ENCODE data around the gene IL36A. TPM values are rescaled to one million over a fixed set of nuclear protein-coding genes. Genes with fewer than 3 reads are reported as not detected.
A peak's percentile ranks its signal among the peaks of the same experiment; 100 is the strongest.

Gene IL36A, protein sequence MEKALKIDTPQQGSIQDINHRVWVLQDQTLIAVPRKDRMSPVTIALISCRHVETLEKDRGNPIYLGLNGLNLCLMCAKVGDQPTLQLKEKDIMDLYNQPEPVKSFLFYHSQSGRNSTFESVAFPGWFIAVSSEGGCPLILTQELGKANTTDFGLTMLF
- not detected in 3 replicates for total RNA-seq

DNA sequence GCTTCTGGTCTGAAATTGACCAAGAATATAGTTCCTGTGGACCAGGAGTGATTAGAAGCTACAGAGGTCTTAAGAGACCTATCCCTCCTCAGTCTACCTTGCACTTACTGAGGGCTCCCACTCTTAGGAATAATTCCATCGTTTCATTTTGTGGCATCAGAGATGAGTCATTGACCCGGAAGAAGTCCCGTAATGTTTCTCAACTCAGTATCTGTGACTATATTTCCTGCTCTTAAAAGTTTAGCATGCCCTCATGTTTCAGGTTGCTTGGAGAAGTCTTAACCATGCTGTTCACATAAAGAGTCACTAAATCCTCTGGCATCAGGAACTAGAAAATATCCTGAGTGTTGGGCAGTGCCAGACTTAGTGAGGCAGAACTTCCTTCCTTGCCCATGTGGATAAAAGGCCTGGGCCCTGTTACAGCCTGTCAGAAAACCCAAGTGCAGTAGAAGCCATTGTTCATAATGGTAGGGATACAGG is at the start of gene IL36A:
Gene IL36A, plus strand, starts transcription at position 430 of the 480 bp plus-strand sequence. CDS start 413 bp downstream, outside the sequence.
- Mint-ChIP-seq H3K27me3 (ENCODE audit: low read depth) (peaks cover 21% of the 10 kb centered on the region), H3K4me1 (no peaks in the 10 kb centered on the region), H3K4me3 (no peak within 1 kb of the TSS), H3K36me3 (no peaks in the 10 kb centered on the region), H3K9me3 (peaks cover 19% of the 10 kb centered on the region), H3K27ac (no peak within 1 kb of the TSS)
- TF ChIP-seq, protein P1, sequence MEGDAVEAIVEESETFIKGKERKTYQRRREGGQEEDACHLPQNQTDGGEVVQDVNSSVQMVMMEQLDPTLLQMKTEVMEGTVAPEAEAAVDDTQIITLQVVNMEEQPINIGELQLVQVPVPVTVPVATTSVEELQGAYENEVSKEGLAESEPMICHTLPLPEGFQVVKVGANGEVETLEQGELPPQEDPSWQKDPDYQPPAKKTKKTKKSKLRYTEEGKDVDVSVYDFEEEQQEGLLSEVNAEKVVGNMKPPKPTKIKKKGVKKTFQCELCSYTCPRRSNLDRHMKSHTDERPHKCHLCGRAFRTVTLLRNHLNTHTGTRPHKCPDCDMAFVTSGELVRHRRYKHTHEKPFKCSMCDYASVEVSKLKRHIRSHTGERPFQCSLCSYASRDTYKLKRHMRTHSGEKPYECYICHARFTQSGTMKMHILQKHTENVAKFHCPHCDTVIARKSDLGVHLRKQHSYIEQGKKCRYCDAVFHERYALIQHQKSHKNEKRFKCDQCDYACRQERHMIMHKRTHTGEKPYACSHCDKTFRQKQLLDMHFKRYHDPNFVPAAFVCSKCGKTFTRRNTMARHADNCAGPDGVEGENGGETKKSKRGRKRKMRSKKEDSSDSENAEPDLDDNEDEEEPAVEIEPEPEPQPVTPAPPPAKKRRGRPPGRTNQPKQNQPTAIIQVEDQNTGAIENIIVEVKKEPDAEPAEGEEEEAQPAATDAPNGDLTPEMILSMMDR (IDR thresholded peaks at IDR 0.05; ENCODE audit: unreplicated experiment): no peak
- DNase-seq (ENCODE audit: low spot score in 2 of 2, unreplicated experiment in 2 of 2): no peak

DNA sequence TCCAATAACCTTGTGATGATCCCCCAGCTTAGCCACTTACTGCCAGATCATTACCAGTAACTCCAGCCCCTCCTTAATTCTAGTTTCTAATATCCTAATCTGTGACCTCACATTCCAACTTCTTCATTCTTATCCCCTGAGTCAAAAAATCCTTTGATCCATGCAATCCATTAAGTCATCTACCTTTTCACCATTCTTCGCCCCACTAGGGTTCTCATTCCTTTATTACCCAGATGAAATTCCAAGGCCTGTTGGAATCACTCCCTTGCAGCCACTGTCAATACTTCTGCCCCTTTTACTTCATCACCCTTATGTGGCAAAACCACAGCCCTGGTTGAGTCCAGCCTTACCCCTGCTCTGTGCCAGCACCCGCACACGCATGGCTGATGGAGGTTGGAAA is 47.7 kb upstream of the IL36A start:
- no peak for DNase-seq (ENCODE audit: low spot score in 2 of 2, unreplicated experiment in 2 of 2)
- TF ChIP-seq, protein P1 (IDR thresholded peaks at IDR 0.05; ENCODE audit: unreplicated experiment): no peak
- no peak overlapping the region for H3K4me3 Mint-ChIP-seq
- no peaks in the 10 kb centered on the region for H3K9me3 Mint-ChIP-seq
- no peaks in the 10 kb centered on the region for H3K36me3 Mint-ChIP-seq
- no peak overlapping the region for H3K27ac Mint-ChIP-seq
- H3K4me1 Mint-ChIP-seq: no peaks in the 10 kb centered on the region
- peaks cover 6% of the 10 kb centered on the region for H3K27me3 Mint-ChIP-seq (ENCODE audit: low read depth)

DNA sequence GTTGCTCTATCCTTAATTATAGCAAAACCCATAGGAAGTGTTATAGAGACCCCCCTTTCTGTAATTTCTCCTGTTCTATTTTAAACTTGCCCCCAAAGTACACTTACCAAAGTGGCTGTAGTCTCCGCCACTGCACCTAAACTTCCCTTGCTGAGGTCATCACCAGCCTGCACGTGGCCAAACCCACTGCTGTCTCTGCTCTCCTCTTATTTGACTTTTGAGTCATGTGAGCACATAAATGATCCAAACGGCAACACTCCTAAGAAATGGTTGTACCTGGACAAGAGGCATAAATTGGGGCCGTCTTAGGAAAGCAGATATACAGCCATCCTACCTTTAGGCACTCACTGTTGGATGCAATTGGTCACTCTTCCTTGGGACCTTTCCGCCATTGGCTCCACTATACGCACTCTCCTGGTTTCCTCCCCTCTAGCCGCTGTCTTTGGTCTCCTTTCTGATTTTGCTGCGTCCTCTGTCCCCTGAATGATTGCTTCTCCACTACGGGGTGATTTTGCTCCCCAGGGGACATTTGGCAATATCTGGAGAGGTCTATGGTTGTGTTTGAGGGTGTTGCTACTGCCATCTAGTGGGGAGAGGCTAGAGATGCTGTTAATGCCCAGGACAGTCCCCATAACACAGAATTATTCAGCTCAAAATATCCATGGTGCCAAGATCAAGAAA is 46.7 kb upstream of the IL36A start:
- TF ChIP-seq, protein P1 (IDR thresholded peaks at IDR 0.05; ENCODE audit: unreplicated experiment): peak; percentile 53
- peaks cover 15% of the 10 kb centered on the region for H3K27me3 Mint-ChIP-seq (ENCODE audit: low read depth)
- H3K27ac Mint-ChIP-seq: no peak overlapping the region
- H3K36me3 Mint-ChIP-seq: no peaks in the 10 kb centered on the region
- H3K4me1 Mint-ChIP-seq: no peaks in the 10 kb centered on the region
- no peak for DNase-seq (ENCODE audit: low spot score in 2 of 2, unreplicated experiment in 2 of 2)
- no peak overlapping the region for H3K4me3 Mint-ChIP-seq
- no peaks in the 10 kb centered on the region for H3K9me3 Mint-ChIP-seq

DNA sequence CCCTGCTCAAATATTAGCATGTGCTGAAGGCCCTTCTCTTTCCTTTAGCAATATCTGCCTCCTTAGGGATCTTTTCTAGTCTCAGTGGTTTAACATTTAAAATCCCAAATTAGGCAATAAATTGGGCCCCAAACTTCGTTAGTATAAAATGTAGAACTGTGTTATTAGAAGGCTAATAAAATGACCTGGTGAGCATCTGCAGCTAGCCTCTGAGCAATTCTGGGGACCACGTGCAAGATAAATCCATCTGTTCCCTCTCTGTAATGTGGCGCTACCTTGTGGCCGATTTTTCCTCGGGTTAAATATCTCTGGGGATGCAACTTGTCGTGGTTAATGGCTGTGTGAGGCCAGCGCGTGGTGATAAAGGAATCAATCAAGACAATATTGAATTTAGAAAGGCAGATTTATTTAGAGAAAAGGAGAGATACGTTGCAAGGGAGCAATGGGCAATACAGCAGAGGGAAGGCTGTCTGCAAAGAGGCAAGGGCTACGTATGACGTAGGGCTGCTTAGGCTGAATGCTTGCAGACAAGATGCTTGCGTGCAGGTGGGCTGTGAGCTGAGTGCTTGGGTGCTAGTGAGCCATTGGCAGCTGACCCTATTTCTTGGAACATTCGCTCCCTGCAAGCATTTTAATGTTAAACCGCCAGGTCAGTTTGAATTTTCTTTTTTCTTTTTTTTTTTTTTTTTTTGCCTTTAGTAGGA is 46.0 kb upstream of the IL36A start:
- Mint-ChIP-seq H3K27me3 (ENCODE audit: low read depth) (peaks cover 20% of the 10 kb centered on the region), H3K36me3 (no peaks in the 10 kb centered on the region), H3K27ac (no peak overlapping the region), H3K9me3 (no peaks in the 10 kb centered on the region), H3K4me3 (no peak overlapping the region), H3K4me1 (no peaks in the 10 kb centered on the region)
- TF ChIP-seq, protein P1 (IDR thresholded peaks at IDR 0.05; ENCODE audit: unreplicated experiment): no peak
- DNase-seq (ENCODE audit: low spot score in 2 of 2, unreplicated experiment in 2 of 2): no peak

DNA sequence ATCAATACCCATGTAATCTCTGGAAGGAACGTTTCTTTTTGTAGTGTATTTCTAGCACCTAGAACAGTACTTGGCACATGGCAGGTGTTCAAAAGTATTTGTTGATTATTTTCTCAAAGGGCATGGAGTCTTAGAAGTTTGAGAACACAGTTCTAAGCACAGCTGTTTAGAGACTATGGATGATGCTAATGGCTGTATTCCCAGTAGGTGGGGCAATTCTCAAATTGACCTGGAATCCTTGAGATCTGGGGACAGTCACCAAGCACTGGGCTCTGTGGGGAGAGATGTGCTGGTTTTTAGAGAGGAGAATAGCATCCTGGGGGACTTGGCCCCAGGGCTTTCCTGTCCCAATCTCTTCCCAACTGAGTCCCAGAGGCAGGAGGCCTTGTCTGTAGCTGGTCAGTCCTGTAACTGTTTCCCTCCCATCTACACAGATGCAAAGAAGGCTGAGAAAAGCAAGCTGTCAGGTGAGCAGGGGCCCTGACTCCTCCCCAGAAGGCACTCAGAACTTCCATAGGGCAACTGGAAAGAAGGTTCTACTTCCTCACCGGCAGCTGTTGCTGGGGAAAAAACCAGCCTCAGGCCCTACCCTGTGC is 44.9 kb upstream of the IL36A start:
- Mint-ChIP-seq H3K4me1 (no peaks in the 10 kb centered on the region), H3K4me3 (no peak overlapping the region), H3K27ac (no peak overlapping the region), H3K36me3 (no peaks in the 10 kb centered on the region), H3K27me3 (ENCODE audit: low read depth) (peaks cover 24% of the 10 kb centered on the region), H3K9me3 (no peaks in the 10 kb centered on the region)
- TF ChIP-seq, protein P1 (IDR thresholded peaks at IDR 0.05; ENCODE audit: unreplicated experiment): no peak
- DNase-seq (ENCODE audit: low spot score in 2 of 2, unreplicated experiment in 2 of 2): no peak

All from mesothelial cell of epicardium (in vitro differentiated cells).